CD4-positive, alpha-beta T cell treated with Interleukin-2 at 100 ng/mL for 4 hours (primary cell): Measurements from ENCODE around the gene LRP1-AS.

Experiments
- DNase-seq: peaks from one replicate; pipeline ENCODE4 v3.0.0-alpha.2; 2020; ENCODE audit warnings: low spot score

Gene LRP1-AS

DNA sequence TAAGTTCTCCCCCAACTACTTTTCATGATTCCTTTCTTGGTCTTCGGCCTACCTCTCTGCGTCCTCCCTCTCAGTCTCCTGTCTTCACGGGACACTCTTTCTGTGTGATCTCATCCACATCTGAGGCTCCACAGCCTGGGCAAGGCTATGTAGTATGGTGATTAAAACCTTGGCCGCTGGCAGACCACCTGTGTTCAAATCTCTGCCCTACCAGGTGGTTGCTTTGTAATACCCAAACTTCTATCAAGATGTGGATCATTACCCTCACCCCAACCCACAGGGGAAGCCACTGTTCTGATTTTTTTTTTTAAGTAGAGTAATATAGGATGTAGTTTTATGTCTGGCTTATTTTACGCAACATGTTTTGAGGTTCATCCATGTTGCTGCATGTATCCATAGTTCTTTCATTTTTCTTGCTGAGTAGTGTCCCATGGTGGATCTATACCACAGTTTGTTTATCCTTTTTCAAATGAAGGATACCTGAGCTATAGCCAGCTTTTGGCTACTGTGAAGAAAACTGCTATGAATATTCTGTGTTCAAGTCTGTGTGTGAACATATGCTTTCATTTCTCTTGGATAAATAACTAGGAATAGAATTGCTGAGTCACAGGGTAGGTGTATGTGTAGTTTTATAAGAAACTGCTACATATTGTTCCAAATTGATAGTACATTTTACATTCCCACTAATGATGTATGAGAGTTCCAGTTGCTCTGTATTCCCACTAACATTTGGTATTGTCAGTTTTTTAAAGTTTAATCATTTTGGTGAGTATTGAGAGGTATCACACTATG lies 27.9 kb downstream of the LRP1-AS start:
- DNase-seq, result no peak

DNA sequence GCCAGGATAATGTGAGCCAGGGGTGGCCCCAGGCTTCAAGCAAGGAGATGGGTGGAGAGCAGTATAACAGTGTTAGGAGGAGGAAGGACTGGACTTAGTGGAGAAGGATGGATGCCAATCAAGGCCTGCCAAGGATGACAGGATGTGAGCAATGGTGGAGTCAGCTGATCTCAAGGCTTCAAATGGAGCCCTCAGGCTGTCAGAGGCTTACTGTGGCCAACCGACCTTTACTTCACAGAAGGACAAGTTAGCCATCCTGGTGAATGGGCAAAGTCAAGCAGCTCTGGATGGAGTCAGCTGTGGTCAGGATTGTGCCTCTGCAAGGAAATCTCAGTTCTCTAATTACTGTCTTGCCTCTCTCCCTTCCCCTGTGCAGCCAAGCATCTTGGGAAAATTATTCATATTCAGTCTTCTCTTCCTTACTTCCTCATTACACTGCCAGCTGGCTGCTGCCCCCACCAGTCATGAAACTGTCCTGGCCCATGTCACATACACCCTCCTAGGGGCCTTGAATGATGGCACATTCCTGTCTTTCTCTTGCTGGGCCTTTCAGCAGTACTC lies 28.6 kb downstream of the LRP1-AS start:
- no peak for DNase-seq

- no peak for DNase-seq
Measured at GRCh38 chr12:57116580-57117281, 30.7 kb downstream of the LRP1-AS start.

DNA sequence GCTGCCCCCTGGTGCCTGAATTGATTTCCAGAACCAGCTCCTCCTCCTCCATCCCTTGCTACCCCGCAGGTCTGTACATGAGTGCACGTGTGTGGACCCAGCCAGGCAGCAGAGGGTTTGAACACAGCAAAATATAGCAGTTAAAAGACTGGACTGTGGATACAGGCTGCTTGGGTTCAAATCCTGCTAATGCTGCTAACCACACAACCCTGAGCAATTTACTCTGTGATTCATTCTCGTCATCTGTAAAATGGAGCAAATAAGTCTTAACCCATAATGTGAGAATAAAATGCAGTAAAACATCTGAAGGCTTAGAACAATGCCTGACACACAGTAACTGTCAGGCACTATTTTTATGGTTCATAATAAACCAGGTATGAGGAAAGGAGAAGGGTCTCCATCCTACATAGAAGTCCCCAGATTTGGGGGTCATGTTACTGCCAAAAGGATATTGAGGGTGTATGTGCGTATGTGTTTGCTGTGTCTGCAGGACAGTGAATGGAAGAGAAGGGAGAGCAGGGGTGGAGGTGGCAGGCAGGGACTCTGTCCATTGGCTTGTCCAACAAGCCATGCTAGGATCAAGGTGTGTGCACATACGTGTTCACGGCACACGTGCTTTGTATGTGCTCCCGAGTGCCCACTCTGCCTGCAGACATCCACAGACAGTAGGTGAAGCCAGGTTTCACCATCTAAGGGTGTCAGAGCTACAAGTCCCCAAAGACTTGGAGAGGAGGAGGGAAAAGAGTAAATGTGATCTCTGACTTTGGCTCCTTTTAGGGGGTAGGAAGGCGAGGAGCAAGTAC lies 34.7 kb downstream of the LRP1-AS start:
- DNase-seq, result no peak

DNA sequence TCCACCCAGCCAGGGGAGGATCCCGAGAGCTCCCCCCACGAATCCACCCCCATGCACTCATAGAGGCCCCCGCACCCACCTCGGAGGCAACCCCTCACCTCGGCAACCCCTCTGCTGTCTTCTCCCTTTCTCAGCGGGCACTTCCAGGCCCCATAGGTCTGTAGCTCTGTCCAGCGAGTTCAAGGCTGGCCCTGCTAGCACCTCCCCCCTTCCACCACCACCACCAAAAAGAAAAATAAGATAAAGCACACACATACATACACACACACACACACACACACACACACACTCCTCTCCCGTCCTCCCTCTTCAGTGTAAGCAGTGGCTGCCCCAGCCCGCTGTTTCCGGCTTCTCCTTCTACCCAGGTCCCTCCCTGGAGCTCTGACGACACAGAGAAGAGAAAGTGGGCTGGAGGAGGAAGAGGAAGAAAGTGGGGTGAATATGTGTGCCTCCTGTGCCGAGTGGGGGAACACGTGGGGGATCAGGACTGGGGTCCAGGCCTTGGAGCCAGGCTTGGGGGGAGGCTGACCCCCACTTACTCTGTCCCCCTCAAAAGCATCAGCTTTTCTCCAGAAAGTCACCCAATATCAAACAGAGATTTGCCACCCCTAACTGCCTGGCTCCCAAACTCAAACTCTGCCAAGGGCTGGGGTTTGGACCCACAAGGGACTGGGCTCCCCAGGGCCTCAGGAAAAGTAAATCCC lies 36.2 kb downstream of the LRP1-AS start, which contains the start of gene STAT6:
TSS of gene STAT6 (minus strand) at position 332 of the 704 bp plus-strand sequence. CDS start 3,084 bp downstream, outside the sequence.
- DNase-seq, result peak; percentile 87

DNA sequence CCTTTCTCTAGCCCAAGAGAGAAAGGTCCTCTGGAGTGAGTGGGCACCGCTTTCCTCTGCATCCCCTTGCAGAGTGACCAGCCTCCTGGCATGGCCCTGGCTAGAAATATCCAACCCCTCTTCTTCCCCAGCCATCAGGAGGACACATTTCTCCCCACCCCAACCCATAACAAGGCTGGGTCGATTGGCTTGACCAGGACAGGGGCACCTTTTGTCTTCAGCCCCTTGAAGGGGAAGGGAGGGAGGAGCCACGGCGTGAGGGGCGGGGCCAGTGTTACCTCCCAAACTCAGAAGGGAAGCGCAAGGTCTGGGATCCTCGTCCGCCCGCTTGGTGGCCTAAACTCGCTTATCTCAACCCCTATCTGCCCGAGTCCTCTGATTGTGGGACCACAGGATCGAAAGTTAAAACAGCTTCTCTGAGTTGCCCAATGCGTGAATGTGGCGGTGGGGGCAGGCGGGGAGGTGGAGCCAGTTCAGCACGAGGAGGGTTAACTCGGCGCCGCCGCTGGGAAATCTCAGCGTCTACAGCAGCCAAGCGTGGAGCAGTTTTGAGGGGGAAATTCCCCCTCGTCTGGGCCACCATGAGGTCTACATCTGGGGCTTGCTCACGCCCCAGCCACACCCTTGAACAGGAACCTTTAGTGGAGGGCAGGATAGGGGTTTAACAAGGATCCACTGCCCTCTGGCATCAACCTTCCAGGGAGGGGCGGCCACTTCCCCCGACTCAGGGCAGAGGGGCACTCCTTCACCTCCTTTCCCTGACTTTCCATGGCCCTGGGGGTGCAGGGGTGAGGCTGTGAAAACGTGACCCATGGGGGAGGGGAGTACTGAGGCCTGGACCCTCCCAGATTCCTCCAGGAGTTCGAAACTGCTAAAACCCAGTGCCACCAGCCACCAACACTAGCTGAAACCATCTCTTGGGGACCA lies 37.1 kb downstream of the LRP1-AS start:
- peak; percentile 77 for DNase-seq

DNA sequence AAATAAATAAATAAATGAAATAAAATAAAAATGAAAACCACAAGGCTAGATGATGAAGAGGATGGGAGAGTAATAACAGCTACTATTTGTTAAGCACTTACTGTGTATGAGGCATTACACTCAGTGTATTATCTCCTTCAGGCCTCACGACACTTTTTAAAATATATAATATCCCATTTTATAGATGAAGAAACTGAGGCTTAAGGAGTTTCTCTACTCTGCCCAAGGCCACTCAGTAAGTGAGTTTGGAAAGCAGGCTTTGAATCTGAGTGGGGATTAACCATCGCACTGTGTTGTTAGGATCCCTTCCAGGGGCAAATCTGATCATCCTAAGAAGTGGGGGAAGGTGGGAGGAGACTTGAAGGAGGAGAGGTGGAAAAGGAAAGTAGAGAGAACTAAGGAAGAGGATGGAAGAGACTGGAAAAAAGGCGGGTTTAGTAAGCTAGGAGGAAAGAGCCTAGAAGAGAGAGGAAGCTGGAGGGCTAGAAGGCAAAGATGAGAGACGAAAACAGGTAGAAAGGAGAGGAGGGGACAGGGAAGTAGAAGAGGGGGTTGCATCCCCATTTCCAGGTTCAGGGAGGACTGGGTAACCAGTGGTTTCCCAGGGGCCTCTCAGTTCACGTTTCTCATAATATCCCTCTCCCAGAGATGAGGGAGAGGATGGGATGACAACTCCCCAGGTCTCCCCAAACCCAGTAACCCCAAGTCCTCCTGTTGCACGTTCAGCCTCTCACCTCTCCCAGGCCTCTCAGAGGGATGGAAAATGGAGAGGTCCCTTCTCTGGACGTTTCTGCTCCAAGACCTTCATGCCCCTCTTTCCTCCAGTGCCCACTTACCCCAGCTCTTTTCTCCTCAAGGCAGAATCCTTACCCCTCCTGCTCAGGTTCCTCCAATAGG lies 38.0 kb downstream of the LRP1-AS start:
- DNase-seq, result no peak

DNA sequence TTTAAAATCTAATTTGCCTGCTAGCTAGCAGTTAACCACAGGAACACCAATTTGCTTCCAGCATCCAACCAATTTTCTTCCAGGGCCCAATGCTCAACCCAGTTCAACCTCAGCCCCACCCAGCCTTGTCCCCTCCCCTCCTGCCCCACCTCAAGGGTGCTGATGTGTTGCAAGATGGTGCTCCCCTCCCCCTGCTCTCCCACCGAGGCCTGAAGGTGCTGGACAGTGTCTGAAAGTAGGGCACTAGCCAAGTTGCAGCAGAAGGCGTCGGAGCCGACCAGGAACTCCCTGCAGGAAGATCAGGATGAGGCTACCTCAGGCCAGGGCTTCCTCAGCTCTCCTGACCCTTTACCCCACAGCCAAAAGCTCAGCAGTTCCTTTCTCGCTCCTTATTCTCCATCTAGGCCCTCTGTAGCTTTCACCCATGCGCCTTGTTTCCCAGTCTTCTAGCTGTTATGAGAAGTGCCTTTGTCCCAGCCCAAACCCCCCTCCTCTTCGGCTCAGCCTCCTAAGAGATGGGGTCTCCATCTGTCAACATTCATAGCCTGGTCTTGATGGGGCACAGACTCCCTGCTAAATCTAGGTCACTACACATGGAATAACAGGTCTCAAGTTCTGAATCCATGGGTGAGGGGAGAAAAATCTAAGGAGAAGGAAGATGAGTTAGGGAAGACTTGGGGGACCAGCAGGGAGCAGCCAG lies 39.8 kb downstream of the LRP1-AS start:
- DNase-seq, result no peak

DNA sequence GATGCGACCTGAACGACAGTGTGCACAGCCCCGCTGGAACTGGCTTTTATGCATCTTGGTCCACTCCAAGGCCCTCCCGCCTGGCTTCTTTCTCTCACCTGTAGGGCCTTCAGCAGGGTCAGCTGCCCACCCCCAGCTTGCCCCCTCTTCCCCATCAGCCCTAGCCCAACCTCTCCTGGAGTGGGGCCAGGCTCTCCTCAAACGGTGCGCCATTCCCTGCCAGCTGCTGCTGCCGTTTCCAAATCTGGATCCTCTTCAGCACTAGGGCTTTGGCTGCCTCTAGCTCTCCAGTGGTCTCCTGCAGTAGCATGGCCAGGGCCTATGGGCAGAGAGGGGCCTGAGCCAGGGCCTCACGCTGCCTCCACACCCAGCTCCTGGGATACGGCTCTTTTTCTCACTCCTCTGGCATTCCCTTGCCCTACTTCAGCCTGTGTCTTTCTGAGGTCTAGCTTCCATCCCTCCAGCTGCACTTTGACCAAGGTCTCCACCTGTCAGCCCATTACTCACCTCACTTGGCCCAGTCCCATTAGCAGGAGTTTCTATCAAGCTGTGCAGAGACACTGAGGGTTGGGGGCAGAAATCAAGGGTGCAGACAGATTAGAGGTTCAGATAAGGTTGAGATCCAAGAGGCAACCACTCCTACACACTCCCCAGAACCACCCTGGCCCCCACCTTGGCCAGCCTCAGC lies 41.3 kb downstream of the LRP1-AS start:
- DNase-seq, result no peak

DNA sequence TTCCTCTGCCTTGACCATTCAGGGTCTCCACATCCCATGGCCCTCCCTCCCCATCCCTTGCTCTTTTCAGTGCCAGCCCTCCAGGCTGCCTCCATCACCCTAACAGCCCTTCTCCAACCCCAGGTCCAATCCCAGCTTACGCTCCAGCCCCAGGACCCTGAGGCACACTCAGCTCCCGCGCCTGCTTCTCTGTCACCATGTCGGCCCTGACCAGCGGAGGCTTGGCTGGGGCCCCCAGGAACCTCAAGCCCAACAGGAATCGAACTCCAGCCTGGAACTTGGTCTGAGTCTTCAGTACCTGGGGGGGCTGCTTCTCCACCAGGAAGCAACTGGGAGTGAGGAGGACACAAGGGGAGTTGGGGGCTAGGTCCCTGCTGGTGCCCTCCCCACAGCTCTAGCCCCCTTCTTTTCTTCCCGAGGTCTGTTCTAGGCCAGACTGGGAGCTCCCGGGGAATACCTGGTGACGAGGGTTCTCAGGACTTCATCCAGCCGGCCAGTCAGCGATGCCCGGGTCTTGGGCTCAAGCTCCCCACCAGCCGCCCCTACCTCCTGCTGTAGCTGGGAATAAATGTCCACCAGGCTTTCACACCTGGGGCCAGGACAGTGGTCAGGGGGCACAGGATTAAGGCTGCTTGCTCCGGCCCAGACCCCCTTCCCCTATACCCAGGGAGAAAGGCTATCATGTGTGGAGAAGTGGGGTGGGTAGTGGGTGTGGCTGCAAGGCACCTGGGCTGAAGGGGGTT lies 42.2 kb downstream of the LRP1-AS start:
- no peak for DNase-seq

GRCh38 chr12:57104292-57104910 lies 43.0 kb downstream of the LRP1-AS start:
- no peak for DNase-seq

GRCh38 chr12:57103856-57104255 lies 43.6 kb downstream of the LRP1-AS start:
- DNase-seq, result no peak

DNA sequence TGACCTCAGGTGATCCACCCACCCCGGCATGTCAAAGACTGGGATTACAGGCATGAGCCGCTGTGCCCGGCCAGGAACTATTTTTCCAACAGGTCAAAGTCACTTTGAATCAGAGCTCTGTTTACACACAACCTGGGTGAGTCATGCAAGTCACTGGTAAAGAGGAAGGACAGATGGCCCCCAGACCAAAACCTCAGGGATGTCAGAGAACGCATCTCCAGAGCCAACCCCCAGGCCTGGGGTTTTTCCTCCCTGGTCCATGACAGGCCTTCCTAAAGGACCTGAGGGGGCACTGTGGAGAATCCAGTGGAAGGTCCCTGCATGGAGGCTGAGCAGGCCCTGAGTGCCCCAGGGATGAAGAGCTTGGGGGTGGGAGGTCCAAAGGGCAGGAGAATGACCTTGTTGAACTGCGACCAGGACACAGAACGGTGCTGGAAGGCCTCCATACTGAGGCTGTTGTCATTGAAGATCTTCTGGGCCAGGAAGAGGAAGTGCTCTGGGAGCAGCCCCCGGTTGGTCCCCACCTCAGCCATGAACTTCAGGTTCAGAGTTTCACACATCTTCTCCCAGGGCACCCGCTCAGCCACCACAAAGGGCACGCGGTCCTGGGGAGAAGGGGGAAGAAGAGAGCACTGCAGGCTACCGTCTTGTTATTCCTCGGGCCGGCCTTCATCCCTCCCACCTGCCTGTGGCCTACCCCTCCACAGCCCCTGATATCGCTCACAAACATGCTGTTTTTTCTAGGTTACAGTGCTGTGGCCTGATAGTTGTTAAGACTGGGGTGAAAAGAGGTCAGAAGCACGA lies 45.3 kb downstream of the LRP1-AS start:
- DNase-seq, result no peak

DNA sequence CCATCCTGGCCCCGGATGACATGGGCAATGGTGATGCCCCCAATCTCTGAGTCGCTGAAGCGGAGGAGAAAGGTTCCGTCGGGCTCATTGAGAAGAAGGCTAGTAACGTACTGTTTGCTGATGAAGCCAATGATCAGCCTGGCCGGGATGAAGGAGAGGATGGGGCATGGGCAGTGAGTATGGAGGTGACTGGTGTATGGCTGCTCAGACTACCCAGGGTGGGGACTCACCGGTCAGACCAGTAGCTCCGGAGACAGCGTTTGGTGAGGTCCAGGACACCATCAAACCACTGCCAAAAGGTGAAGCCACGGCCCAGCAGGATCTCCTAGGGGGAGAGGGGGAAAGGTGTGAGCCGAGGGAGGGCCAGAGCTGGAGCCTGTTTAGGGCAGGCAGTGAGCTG lies 47.7 kb downstream of the LRP1-AS start:
- DNase-seq, result no peak

- no peak for DNase-seq
Measured at GRCh38 chr12:57099047-57099714, 48.2 kb downstream of the LRP1-AS start.

- DNase-seq, result no peak
Measured at GRCh38 chr12:57098546-57098945, 48.9 kb downstream of the LRP1-AS start.
